HG02571 (cell line): ENCODE results near the gene VENTX.
"Not testable (repeated sequence)": the region's sequence is repeated elsewhere in the genome, so short reads cannot be mapped to it uniquely, and the experiment has no call there.

ENCODE experiments used
- ATAC-seq: cut with Tn5 transposase; IDR thresholded peaks from one replicate; pipeline ENCODE4 v1.9.1; 2021; ENCODE audit warnings: mild to moderate bottlenecking, moderate library complexity; ENCODE audit not compliant: unreplicated experiment

VENTX gene

DNA sequence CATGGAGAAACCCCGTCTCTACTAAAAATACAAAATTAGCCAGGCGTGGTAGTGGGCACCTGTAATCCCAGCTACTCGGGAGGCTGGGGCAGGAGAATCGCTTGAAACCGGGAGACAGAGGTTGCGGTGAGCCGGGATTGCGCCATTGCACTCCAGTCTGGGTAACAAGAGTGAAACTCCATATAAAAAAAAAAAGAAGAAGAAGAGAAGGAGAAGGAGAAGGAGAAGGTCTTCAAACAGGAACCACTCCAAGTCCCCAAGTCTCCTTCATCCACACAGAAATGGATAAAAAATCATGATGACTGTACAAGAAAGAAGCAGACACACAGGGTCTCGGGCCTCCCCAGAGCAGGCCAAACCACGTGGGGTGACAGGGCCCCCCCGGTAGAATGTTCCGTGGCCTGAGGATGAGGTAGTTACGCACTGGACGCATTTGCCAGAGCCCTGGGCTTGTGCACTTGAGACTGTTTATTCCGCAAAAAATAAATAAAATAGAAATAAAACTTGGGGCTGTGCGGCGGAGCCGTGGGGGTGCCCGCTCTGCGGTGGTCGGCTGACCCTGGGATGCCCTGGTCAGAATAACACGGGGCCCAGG, 15.8 kb downstream of the VENTX start:
- no peak for ATAC-seq

DNA sequence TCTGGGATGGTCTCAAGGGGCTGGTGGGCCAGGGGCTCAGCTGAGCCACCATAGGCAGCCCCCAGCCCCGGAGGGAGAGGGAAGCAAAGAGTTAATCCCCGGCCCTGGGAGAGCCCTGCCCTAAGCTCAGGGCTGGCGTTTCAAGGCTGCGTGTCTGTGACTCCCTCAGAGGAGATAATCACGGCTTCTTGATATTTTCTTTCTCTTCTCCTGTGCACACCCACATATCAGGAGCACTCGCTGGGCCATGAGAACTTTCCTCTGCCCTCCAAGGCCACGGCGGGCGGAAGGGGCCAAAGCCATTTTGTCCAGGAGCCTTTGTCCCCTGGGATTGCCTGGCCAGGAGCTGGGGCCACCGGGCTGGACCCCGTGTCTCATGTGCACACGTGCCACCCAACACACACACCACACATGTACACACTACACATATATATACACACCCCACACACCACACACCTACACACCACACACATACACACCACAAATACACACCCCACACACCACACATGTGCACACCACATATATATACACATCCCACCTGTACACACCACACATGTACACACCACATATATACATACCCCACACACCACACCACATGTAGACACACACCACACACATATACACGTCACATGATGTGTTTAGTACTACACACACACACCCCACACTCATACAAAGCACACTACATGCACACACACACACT, 16.9 kb downstream of the VENTX start:
- ATAC-seq = no peak

DNA sequence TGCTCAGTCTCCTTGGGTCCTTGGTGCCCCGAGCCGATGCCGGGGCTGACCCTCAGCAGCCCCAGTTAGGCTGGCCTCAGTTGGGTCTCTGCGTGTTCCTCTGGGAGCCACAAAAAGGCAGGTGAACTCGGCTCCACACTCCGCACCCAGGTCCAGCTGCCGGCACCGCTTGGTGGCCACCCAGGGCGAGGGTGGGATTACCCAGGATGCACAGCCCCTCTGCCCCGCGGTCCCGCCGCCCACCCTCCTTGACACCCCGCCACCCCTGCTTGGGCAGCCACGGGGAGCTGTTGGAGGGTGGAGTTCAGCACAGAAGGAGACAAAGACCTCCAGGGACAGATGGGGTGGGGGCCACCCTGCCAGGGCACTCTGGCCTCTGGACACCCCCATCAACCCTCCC, 17.7 kb downstream of the VENTX start:
- no peak for ATAC-seq

DNA sequence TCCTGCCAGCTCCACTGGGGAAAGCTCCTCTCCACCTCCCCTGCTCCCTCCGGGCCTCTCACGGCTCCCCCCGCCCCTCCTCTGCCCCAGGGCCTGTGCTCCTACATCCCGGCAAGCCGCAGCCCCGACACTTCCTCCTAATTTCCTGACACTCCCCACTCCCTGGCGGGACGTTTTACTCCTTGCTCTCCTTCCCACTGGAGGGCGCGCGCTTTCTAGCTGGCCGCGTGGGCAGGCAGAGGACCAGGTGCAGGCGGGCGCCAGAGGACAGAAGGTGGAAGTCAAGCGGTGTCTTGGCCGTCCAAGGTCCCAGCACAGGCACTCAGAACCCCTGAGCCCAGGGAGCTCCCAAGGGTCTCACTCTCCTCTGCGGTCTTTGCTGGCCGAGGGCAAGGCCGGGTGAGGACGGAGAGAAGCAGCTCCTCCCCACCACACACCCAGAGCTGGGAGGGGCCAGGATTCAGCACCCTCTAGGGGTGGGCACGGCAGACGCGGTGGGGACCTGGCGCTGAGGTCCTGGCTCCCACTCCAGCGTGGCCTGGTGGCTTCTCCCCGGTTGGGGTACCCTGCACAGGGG, 19.9 kb downstream of the VENTX start:
- ATAC-seq = no peak

DNA sequence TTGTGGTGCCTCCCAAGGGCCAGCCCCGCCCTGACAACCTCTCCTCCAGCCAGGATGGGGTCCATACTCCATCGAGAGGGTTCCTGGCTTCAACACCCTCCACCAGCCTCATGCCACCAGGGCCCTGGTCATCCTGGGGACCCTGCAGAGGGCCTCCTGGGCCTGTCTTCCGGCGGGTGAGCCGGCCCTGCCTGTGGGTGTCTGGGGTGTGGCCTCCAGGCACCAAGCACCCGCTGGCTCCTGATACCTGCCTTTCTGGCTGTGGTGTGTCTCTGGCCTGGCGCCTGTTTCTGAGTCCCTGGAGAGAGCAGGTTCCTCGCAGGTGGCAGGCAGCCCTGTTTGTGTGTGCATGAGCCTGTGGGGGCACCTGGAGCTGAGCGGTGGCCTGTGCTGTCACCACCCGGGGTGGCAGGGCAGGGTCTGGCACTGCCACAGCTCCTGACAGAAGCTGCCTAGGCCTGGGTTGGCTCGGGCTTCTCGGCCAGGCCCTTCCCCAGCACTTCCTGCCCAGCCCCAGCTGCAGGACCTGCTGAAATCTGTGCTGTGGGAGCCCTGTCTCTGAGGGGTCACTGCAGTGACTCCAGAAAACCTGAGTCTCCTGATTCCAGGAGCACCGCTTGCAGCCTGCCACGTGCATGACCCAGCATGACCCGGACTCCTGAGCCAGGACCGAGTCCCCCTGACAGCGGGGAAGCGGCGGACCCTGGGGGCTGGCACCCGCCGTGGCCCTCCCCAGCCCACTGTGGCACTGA, 20.6 kb downstream of the VENTX start:
- no peak for ATAC-seq

DNA sequence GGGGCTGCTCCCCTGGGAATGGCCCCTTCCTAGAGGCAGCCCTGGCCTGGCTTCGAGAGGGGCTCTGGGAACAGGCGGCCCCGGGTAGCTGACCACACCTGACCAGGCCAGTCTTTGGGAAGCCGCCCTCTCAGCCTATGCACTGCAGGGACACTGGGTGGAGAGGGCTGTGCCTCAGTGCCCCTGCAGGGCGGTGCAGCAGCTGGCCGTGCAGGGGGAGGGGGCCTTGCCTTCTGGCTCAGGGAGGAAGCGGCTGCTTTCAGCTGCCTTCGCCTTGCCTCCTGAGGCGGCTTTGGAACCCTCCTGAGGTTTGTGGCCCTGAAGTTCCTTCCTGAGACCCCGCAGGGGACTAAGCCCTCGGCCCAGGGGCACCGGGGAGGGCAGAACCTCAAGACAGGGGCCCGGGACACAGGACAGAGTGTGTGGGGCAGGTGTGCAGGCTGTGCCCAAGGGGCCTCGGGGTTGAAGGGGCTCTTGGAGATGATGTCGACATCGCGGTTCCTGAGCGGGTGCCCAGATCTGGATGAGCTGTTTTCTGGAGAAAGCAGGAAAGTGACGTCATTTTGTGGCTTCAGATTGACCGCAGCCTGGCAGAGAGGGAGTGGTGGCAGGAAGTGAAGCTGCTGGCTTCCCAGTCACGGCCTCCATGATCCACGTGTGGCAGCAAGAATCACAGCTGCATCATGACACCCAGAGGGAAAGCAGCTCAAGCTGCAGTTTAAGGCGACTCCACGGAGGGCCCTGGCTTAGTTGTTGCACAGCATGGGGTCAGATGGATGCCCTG, 21.4 kb downstream of the VENTX start:
- no peak for ATAC-seq

DNA sequence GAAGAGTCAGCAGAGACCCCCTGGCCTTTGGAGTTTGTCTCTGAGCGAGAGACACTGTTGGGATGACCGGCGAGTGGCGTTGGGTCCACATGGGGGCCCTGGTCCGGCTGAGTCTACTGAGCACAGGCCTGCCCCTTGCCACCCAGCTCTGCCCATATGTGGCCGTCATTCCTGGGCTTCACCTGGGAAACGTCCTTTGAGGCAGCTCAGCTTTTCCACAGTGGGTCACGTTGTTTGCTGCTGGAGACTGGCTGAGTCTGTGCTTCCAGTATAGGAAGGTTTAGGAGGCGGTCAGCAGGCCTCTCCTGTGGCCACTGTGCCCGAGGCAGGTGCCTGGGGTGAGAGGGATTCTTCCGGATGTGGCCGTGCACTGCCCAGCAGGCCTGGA, 21.9 kb downstream of the VENTX start:
- no peak for ATAC-seq

DNA sequence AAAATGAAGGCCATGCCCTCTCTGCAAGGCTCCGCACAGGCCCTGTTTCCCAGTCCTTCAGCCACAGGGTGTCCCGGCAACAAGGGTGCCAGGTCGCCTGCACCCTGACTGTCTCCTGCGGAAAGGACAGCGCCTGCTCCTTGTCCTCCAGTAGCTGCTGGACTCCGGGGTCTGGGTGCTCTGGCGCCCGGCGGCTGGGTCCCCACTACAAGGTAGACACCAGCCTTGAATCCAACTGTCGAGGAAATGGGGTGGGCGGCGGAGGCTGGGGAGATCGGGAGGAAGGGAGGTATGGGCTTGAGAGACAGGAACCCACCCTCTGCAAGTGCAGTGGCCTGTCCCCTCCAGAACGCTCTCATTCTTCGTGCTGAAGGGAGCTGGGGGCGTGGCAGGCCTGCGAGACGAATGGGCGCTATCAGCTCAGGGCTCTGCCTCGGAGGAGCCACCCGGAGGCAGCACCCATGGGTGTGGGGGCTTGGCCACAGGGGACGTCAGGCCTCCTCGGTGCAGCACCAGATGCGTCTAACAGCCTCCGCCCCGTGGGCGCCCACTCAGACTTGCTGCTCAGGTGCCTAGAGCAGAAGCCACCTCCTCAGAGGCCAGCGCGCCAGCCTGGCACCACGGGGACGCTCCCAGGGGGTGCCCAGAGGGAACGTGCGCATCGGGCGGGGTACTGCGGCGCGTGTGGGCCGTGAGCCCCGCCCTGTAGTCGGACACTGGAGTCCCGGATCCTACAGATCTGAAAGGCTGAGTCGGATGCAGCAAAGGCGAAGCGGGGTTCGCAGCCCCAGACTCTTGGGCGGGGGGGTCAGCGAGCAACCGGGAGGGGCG, 23.5 kb downstream of the VENTX start:
- ATAC-seq = peak; percentile 56

DNA sequence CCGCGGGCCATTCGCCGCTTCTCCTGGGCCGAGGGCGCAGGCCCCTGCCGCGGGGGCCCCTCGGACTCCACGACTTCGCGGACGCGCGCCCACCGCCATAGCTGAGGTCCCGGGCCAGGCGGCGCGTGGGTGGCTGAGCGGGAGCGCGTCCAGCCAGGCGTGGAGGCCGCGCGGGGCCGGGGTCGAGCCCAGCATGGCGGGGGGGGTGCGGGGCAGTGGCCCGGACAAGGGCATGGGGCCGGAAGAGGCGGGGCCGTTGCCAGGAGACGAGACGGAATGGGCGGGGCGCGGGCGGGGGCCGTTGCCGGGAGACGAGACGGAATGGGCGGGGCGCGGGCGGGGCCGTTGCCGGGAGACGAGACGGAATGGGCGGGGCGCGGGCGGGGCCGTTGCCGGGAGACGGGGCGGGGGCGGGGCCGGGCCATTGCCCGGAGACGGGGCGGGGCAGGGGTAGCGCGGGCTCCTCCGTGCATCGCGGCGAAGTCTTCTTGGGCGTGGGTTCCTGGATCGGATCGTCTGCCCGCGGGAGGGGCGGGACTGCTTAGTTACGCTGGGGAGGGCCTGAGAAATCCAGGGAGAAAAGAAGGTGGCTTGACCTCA, 24.2 kb downstream of the VENTX start:
- peak; percentile 47 for ATAC-seq

DNA sequence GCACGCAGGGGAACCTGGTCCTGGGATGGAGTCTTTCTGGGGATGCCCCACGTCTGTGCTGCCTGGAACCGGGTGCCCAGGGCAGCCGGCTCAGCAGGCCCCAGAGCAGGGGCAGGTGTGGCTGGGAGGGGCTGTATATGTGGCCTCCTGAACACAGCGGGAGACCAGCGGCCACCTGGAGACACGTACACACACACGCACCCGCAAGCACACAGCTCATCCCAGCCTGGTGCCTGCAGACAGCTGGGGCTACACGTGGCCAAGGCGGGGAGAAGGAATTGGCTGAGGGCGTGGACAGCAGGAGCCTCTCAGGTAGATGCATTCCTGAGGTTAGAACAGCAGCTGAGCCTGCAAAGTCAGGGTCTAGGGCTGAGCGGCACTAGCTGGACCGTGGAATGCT, 25.0 kb downstream of the VENTX start:
- ATAC-seq = no peak

DNA sequence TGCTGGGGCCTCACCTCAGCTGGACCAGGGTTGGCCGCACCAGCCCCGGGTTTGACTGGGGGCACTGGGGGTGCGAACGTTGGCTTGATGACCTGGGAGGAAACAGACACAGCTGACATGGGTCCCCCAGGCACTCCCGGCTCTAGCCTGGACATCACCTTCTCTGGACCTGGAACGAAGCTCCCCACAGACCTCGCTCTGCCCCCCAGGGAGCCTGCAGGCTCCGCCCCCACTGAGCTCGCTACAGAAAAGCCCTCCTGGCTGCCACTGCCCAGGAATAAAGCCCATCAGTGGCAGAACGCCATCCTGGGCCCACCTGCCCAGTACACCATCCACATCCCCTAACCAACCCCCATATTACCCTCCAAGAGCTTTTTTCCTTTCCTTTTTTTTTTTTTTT, 26.0 kb downstream of the VENTX start:
- no peak for ATAC-seq

DNA sequence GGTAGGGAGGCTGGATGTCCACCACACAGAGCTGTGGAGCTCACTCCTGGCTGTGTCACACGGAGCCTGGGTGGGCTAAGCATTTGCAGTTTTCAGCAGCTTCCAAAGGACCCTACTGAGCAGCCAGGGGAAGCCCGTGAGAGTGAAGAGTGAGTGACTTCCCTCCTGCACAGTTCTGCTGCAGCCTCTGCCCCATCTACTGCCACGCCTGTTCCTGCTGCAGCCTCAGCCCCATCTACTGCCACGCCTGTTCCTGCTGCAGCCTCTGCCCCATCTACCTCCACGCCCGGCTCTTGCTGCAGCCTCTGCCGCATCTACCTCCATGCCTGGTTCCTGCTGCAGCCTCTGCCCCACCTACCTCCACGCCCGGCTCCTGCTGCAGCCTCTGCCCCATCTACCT, 26.8 kb downstream of the VENTX start:
- no peak for ATAC-seq

DNA sequence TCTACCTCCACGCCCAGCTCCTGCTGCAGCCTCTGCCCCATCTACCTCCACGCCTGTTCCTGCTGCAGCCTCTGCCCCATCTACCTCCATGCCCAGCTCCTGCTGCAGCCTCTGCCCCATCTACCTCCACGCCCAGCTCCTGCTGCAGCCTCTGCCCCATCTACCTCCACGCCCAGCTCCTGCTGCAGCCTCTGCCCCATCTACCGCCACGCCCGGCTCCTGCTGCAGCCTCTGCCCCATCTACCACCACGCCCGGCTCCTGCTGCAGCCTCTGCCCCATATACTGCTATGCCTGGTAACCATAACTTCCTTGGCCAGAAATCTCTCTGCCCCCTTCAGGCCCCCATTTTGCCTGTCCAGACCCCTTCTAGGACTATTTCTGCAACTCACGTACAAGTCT, 27.4 kb downstream of the VENTX start:
- ATAC-seq = not testable (repeated sequence)

DNA sequence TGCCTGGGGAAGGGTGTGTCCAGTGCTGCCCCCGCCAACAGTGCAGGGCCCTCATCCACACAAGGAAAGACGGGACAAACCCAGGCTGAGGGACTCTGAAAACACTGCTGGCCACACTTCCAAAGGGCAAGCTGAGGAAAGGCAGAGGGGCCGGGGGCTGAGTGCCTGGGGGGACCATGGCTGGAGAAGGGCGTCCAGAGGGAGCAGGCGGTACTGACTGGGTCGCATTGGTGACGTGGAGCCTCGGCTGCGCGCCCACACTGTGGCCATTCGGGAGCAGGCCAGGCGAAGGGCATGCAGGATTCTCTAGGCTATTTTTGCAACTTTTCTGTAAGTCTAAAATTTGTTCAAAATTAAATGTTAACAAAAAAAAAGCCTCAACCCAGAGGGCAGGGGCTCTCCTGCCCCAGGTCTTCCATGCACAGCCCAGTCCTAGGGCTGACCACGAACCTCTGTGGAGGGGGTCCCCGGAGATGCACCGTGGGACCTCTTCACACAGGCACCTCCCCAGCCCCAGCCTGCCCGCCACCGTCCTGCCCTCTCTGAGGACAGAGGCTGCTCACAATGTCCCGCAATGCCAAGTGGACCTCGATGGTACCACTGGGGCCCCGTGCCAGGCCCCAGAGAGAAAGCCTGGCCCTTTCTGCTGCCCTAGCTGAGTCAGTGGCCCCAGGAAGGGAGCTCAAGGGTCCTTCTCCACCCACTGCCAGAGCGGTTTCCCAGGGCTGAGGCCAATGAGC, 28.6 kb downstream of the VENTX start:
- ATAC-seq = no peak

DNA sequence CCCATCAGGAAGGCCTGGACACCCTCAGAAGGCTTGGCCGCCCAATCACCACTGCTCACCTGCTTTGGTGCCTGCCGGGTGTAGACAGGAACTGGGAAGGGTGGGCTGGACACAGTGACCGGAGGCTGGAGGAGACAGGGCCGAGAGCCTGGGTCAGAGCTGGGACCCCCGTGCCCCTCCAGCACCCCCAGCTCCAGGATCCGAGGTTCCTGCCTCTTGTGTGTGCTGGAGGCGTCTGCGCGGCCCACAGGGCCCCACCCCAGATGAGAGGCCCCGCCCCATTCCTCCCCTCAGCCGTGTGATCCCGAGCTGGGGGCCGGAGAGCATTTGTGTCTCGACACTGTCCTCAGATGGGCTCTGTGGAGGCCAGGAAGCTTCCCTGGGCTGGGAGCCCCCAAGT, 29.6 kb downstream of the VENTX start:
- no peak for ATAC-seq

DNA sequence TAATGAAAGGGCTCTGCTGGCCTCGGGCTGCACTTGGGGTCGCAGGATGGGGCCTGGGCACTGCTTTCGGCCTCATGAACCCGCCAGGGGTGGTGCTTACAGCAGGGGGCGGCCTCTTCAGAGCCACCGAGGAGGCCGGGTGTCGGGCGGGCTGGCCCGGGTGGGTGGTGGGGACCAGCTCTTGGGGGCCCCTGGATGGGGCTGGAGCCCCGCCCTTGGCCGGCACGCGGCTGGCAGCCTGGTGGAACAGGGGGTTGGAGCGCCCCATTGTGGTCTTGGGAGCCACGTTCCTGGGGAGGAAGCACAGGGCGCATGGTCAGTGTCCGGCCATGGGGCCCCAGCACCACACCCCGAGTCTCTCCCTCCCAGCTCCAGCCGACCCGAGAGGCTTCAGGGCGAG, 30.2 kb downstream of the VENTX start:
- ATAC-seq = no peak

DNA sequence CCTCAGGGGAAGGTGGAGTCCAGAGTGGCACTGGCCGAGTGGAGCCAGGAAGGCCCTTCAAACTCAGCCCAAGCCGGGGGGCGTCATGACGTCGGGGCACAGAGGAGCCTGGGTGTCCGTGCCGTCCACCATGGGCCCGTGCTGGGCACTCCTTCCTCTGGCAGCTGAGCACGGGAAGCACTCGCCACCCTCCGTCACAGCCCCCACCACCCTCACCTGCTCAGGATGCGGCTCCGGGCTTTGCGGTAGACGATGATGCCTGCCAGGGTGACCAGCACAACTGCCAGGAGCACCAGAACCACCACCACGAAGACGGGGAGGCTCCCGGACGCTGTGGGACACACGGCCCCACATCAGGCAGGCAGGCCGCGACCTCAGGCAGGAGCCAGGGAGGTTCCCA, 30.9 kb downstream of the VENTX start:
- ATAC-seq = no peak

DNA sequence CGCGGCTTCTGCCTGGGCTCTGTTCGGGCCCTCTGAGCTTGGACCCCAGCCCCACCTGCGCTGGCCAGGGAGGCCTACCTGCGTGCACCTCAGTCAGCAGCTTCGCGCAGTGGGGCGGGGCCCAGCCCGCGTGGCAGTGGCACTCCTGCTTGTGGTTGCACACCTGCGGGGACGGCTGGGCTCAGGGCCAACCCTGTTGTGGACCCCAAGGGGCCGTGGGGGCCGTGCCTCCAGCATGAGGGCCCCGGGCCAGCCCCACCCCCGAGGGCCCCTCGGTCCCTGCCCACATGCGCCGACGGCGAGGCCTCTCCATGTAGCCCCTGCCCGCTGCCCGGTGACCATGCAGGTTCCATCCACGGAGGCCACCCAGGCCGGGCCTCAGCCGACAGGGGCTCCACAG, 31.7 kb downstream of the VENTX start:
- ATAC-seq = no peak

DNA sequence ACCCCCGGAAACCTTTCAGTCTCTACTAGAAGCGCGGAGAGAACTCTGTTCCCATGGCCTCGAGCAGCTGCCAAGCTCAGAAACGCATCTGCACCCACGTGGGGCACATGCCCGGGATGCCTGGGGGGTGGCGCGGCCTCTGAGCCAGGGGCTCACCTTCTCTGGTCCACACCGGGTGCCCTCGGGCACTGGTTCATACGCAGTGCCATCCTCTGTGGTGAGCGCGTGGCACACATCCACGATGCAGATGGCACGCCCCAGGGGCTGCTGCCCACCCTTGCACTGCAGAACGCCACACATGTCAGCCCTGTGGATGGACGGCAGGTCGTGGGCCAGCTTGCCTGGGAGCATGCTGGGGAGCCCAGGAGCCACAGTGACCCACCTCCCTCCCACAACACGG, 32.5 kb downstream of the VENTX start:
- ATAC-seq = no peak
